HUES64 (cell line): Measurements from ENCODE around the gene DCLRE1B.

Experiments
- H3K27ac ChIP-seq: 2 replicates; pipeline ENCODE4 v1.7.0; 2013; ENCODE audit warnings: low read depth, low read length, inconsistent platforms
- H3K27me3 ChIP-seq: 2 replicates; pipeline ENCODE4 v1.6.1; 2013; ENCODE audit warnings: mild to moderate bottlenecking, low read length; ENCODE audit not compliant: insufficient read depth
- H3K36me3 ChIP-seq: 2 replicates; pipeline ENCODE4 v1.6.1; 2013; ENCODE audit warnings: mild to moderate bottlenecking, low read length; ENCODE audit not compliant: insufficient read depth
- H3K4me1 ChIP-seq: 2 replicates; pipeline ENCODE4 v1.6.1; 2013; ENCODE audit warnings: mild to moderate bottlenecking, low read length, moderate library complexity; ENCODE audit not compliant: insufficient read depth
- H3K4me3 ChIP-seq: 2 replicates; pipeline ENCODE4 v1.5.1; 2013; ENCODE audit warnings: mild to moderate bottlenecking, low read length, moderate library complexity
- H3K9ac ChIP-seq: 2 replicates; pipeline ENCODE4 v1.6.1; 2013; ENCODE audit warnings: mild to moderate bottlenecking, low read depth, low read length
- H3K9me3 ChIP-seq: 2 replicates; pipeline ENCODE4 v1.6.1; 2013; ENCODE audit warnings: low read depth, low read length; ENCODE audit not compliant: insufficient read depth
- WGBS: fragments of 150-250, 120-280 bp; methylation state at CpG from one replicate; pipeline ENCODE4 v1.1.7; 2013; ENCODE audit warnings: missing lambda C conversion rate; 5-methylcytosine and 5-hydroxymethylcytosine counted together

Gene DCLRE1B

GRCh38 chr1:113912594-113913311 is 7.6 kb downstream of the DCLRE1B start:
- no peaks in the 10 kb centered on the region for H3K9me3 ChIP-seq
- H3K4me3 ChIP-seq, result no peak overlapping the region
- H3K27ac ChIP-seq, result no peak overlapping the region
- no peaks in the 10 kb centered on the region for H3K4me1 ChIP-seq
- no peak overlapping the region for H3K9ac ChIP-seq
- no peaks in the 10 kb centered on the region for H3K27me3 ChIP-seq
- 94% methylated on average over 6 of the region's 6 CpGs for WGBS
- H3K36me3 ChIP-seq, result peaks cover 52% of the 10 kb centered on the region

GRCh38 chr1:113913312-113913668 is 8.2 kb downstream of the DCLRE1B start:
- Histone ChIP-seq H3K36me3 (peaks cover 47% of the 10 kb centered on the region), H3K9ac (no peak overlapping the region; the same call in 1 of the 2 replicates), H3K27me3 (no peaks in the 10 kb centered on the region), H3K9me3 (no peaks in the 10 kb centered on the region), H3K4me3 (no peak overlapping the region), H3K4me1 (no peaks in the 10 kb centered on the region), H3K27ac (no peak overlapping the region)
- WGBS, result 92% methylated on average over 3 of the region's 3 CpGs

- Histone ChIP-seq H3K9me3 (no peaks in the 10 kb centered on the region), H3K27ac (no peak overlapping the region), H3K9ac (no peak overlapping the region), H3K27me3 (no peaks in the 10 kb centered on the region), H3K4me3 (no peak overlapping the region), H3K36me3 (peaks cover 39% of the 10 kb centered on the region), H3K4me1 (no peaks in the 10 kb centered on the region)
- 97% methylated on average over 5 of the region's 5 CpGs for WGBS
Measured at GRCh38 chr1:113913887-113914664, 8.9 kb downstream of the DCLRE1B start.

- H3K27ac ChIP-seq, result no peak overlapping the region
- H3K27me3 ChIP-seq, result no peaks in the 10 kb centered on the region
- H3K9ac ChIP-seq, result no peak overlapping the region
- 94% methylated on average over 5 of the region's 5 CpGs for WGBS
- H3K9me3 ChIP-seq, result no peaks in the 10 kb centered on the region
- peaks cover 12% of the 10 kb centered on the region for H3K36me3 ChIP-seq
- H3K4me1 ChIP-seq, result no peaks in the 10 kb centered on the region
- no peak overlapping the region for H3K4me3 ChIP-seq
Measured at GRCh38 chr1:113916974-113917373, 11.8 kb downstream of the DCLRE1B start.

GRCh38 chr1:113917400-113918082 is 12.4 kb downstream of the DCLRE1B start:
- Histone ChIP-seq H3K9ac (no peak overlapping the region), H3K4me3 (no peak overlapping the region), H3K4me1 (no peaks in the 10 kb centered on the region), H3K27ac (no peak overlapping the region), H3K9me3 (no peaks in the 10 kb centered on the region), H3K36me3 (peaks cover 7% of the 10 kb centered on the region; the same call in 1 of the 2 replicates), H3K27me3 (no peaks in the 10 kb centered on the region)
- 90% methylated on average over 2 of the region's 2 CpGs for WGBS

GRCh38 chr1:113918243-113918642 is 13.1 kb downstream of the DCLRE1B start:
- H3K27me3 ChIP-seq, result no peaks in the 10 kb centered on the region
- no peaks in the 10 kb centered on the region for H3K9me3 ChIP-seq
- H3K4me3 ChIP-seq, result no peak overlapping the region
- no peak overlapping the region for H3K27ac ChIP-seq
- H3K9ac ChIP-seq, result no peak overlapping the region
- H3K36me3 ChIP-seq, result peaks cover 4% of the 10 kb centered on the region; the same call in 1 of the 2 replicates
- H3K4me1 ChIP-seq, result no peaks in the 10 kb centered on the region

- no peak overlapping the region for H3K9ac ChIP-seq
- H3K27ac ChIP-seq, result no peak overlapping the region
- no peaks in the 10 kb centered on the region for H3K4me1 ChIP-seq
- 69% methylated on average over 4 of the region's 4 CpGs for WGBS
- no peak overlapping the region for H3K4me3 ChIP-seq
- no peaks in the 10 kb centered on the region for H3K36me3 ChIP-seq
- peaks cover 7% of the 10 kb centered on the region; the same call in 1 of the 2 replicates for H3K27me3 ChIP-seq
- no peaks in the 10 kb centered on the region for H3K9me3 ChIP-seq
Measured at GRCh38 chr1:113922957-113923356, 17.8 kb downstream of the DCLRE1B start.

- Histone ChIP-seq H3K4me3 (no peak overlapping the region), H3K9me3 (no peaks in the 10 kb centered on the region), H3K27ac (no peak overlapping the region), H3K4me1 (no peaks in the 10 kb centered on the region), H3K9ac (no peak overlapping the region), H3K27me3 (peaks cover 7% of the 10 kb centered on the region; the same call in 1 of the 2 replicates), H3K36me3 (no peaks in the 10 kb centered on the region)
- 97% methylated on average over 2 of the region's 2 CpGs for WGBS
Measured at GRCh38 chr1:113924473-113924872, 19.3 kb downstream of the DCLRE1B start.

GRCh38 chr1:113928187-113928930 is 23.2 kb downstream of the DCLRE1B start:
- WGBS, result 42% methylated on average over 5 of the region's 6 CpGs
- no peak overlapping the region for H3K27ac ChIP-seq
- peaks cover 11% of the 10 kb centered on the region for H3K4me1 ChIP-seq
- peak overlapping the region; percentile 75 for H3K4me3 ChIP-seq
- H3K27me3 ChIP-seq, result peaks cover 7% of the 10 kb centered on the region; the same call in 1 of the 2 replicates
- H3K9me3 ChIP-seq, result no peaks in the 10 kb centered on the region
- H3K9ac ChIP-seq, result peak overlapping the region; percentile 37; the same call in 1 of the 2 replicates
- H3K36me3 ChIP-seq, result no peaks in the 10 kb centered on the region

GRCh38 chr1:113928941-113929749 is 24.0 kb downstream of the DCLRE1B start, which contains the start of gene HIPK1:
Gene HIPK1, plus strand, starts transcription at chr1:113929324.
- H3K36me3 ChIP-seq, result no peaks in the 10 kb centered on the region
- H3K4me3 ChIP-seq, result peak within 1 kb of the TSS; percentile 75
- peak within 1 kb of the TSS; percentile 63 for H3K9ac ChIP-seq
- H3K4me1 ChIP-seq, result peaks cover 11% of the 10 kb centered on the region
- no peaks in the 10 kb centered on the region for H3K9me3 ChIP-seq
- H3K27me3 ChIP-seq, result peaks cover 6% of the 10 kb centered on the region; the same call in 1 of the 2 replicates
- 2% methylated on average over 60 of the region's 61 CpGs for WGBS
- H3K27ac ChIP-seq, result peak within 1 kb of the TSS; percentile 64; the same call in 1 of the 2 replicates
